ENCODE data around the gene BHLHE23. TPM values are rescaled to one million over a fixed set of nuclear protein-coding genes. Genes with fewer than 3 reads are reported as not detected.

The BHLHE23 gene
- total RNA-seq, 5 donors from 2014 or later (not counting 1 experiment from before 2014, with no cell fraction given), result not detected

DNA sequence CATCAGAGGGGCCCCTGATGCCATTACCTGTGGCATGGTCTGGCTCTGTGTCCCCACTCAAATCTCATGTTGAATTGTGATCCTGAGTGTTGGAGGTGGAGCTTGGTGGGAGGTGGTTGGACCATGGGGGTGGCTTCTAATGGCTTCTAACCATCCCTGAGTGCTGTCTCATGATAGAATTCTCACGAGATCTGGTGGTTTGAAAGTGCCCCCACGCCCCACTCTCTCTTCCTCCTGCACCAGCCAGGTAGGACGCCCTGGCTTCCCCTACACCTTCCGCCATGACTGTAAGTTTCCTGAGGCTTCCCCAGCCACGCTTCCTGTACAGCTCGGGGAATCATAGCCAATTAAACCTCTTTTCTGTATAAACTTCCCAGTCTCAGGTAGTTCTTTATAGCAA, 14.9 kb downstream of the BHLHE23 start:
- Histone ChIP-seq H3K4me1 (ENCODE audit: control insufficient read depth in 1 of 2, extremely low read depth in 1 of 2, insufficient read depth in 2 of 2, low read length in 2 of 2) (peaks cover 0 to 7% of the 10 kb centered on the region in 2 experiments), H3K27ac (ENCODE audit: low read length) (no peak overlapping the region), H3K36me3 (ENCODE audit: control insufficient read depth in 2 of 2, extremely low read depth in 1 of 2, insufficient read depth in 1 of 2, low read length in 1 of 2) (no peaks in the 10 kb centered on the region), H3K4me3 (ENCODE audit: control insufficient read depth in 1 of 2, extremely low read depth in 1 of 2, low read length in 1 of 2) (no peak overlapping the region), H3K9me3 (no peaks in the 10 kb centered on the region), H3K27me3 (replicated peaks in 1 of 2; ENCODE audit: control insufficient read depth in 2 of 2, extremely low read depth in 1 of 2, insufficient read depth in 2 of 2, low read length in 1 of 2) (peaks cover 0 to 66% of the 10 kb centered on the region in 2 experiments)
- Mint-ChIP-seq H3K4me1 (peaks cover 3 to 9% (median 4%) of the 10 kb centered on the region in 3 donors), H3K4me3 (no peak overlapping the region), H3K36me3 (no peaks in the 10 kb centered on the region), H3K27ac (no peak overlapping the region), H3K9me3 (no peaks in the 10 kb centered on the region), H3K27me3 (peaks cover 0 to 26% of the 10 kb centered on the region in 2 donors)
- 69% methylated on average over 5 of the region's 6 CpGs for WGBS (ENCODE audit: insufficient coverage)
- ATAC-seq (replicated peaks in 1 of 4) (no peak), DNase-seq (no peak)
- ChIA-PET CTCF (no interaction called here), POLR2A (no interaction called here)

DNA sequence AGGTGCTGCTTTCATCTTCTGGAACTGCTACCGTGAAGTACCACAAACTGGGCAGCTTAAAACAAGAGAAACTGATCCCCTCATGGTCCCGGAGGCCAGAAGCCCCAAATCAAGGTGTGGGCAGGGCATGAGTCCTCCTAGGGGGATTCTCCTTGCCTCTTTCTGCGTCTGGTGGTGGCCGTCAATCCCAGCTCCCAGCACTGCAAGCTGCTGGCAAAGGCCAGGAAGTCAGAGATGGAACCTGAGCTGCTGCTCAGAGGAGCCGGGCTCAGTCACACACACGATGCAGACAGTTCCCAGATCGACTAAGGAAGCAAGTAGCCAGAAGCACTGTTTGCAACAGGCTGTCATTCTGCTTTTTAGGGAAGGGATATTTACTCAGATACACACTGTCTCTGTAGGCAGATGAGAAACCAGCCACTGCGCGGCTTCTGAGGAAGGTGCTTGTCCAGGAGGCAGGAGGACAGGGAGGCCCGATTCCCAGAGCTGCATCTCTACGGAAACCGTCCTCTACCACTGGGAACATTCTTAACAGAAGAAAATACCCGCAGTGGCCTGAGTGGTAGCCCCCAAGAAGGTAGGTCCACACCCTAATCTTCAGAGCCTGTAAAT, 15.5 kb downstream of the BHLHE23 start:
- Histone ChIP-seq H3K27ac (ENCODE audit: low read length) (no peak overlapping the region), H3K9me3 (no peaks in the 10 kb centered on the region), H3K27me3 (replicated peaks in 1 of 2; ENCODE audit: control insufficient read depth in 2 of 2, extremely low read depth in 1 of 2, insufficient read depth in 2 of 2, low read length in 1 of 2) (peaks cover 0 to 63% of the 10 kb centered on the region in 2 experiments), H3K4me3 (ENCODE audit: control insufficient read depth in 1 of 2, extremely low read depth in 1 of 2, low read length in 1 of 2) (no peak overlapping the region), H3K36me3 (ENCODE audit: control insufficient read depth in 2 of 2, extremely low read depth in 1 of 2, insufficient read depth in 1 of 2, low read length in 1 of 2) (no peaks in the 10 kb centered on the region), H3K4me1 (ENCODE audit: control insufficient read depth in 1 of 2, extremely low read depth in 1 of 2, insufficient read depth in 2 of 2, low read length in 2 of 2) (peaks cover 0 to 7% of the 10 kb centered on the region in 2 experiments)
- Mint-ChIP-seq H3K36me3 (no peaks in the 10 kb centered on the region), H3K27ac (no peak overlapping the region), H3K27me3 (peaks cover 0 to 24% of the 10 kb centered on the region in 2 donors), H3K9me3 (no peaks in the 10 kb centered on the region), H3K4me3 (no peak overlapping the region), H3K4me1 (peaks cover 3 to 9% (median 4%) of the 10 kb centered on the region in 3 donors)
- no peak for ATAC-seq (replicated peaks in 1 of 4)
- CTCF ChIA-PET, result no interaction called here
- POLR2A ChIA-PET, result no interaction called here
- DNase-seq, result no peak
- WGBS (ENCODE audit: insufficient coverage), result 60% methylated on average over 7 of the region's 13 CpGs

DNA sequence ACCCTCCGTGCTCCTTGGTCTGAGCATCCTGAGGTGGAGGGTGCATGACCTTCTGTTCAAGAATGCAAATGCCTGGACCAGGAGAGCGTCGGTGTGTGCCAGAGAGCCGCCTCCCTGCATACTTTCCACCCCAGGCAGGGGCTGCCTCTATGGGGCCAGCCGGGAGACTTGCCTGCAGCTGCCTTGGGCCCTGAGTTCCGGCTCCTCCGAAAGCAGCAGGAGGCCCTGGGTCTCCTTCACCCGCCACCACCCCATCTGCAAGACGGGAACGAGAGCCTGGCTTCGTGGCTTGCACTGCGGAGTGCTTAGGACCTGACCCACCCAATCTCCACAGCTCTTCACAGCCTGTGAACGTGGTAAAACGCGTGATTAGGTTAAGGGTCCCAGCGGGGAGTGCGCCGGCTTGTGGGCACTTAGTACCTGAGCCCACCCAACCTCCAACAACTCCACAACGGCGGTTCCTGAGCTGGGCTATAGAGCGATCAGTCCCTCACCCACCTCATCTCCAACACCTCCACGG, 16.4 kb downstream of the BHLHE23 start:
- H3K27me3 ChIP-seq (replicated peaks in 1 of 2; ENCODE audit: control insufficient read depth in 2 of 2, extremely low read depth in 1 of 2, insufficient read depth in 2 of 2, low read length in 1 of 2), result peaks cover 0 to 63% of the 10 kb centered on the region in 2 experiments
- no peak overlapping the region for H3K27ac ChIP-seq (ENCODE audit: low read length)
- peaks cover 0 to 19% of the 10 kb centered on the region in 2 donors for H3K27me3 Mint-ChIP-seq
- peaks cover 3 to 9% (median 4%) of the 10 kb centered on the region in 3 donors for H3K4me1 Mint-ChIP-seq
- ATAC-seq (replicated peaks in 1 of 4) (no peak), DNase-seq (no peak)
- H3K36me3 ChIP-seq (ENCODE audit: control insufficient read depth in 2 of 2, extremely low read depth in 1 of 2, insufficient read depth in 1 of 2, low read length in 1 of 2), result no peaks in the 10 kb centered on the region
- no peaks in the 10 kb centered on the region for H3K9me3 ChIP-seq
- H3K36me3 Mint-ChIP-seq, result no peaks in the 10 kb centered on the region
- no peaks in the 10 kb centered on the region for H3K9me3 Mint-ChIP-seq
- H3K4me1 ChIP-seq (ENCODE audit: control insufficient read depth in 1 of 2, extremely low read depth in 1 of 2, insufficient read depth in 2 of 2, low read length in 2 of 2), result peaks cover 0 to 7% of the 10 kb centered on the region in 2 experiments
- H3K4me3 Mint-ChIP-seq, result no peak overlapping the region
- ChIA-PET POLR2A (no interaction called here), CTCF (no interaction called here)
- H3K4me3 ChIP-seq (ENCODE audit: control insufficient read depth in 1 of 2, extremely low read depth in 1 of 2, low read length in 1 of 2), result no peak overlapping the region
- WGBS (ENCODE audit: insufficient coverage), result 83% methylated on average over 17 of the region's 22 CpGs
- H3K27ac Mint-ChIP-seq, result no peak overlapping the region

DNA sequence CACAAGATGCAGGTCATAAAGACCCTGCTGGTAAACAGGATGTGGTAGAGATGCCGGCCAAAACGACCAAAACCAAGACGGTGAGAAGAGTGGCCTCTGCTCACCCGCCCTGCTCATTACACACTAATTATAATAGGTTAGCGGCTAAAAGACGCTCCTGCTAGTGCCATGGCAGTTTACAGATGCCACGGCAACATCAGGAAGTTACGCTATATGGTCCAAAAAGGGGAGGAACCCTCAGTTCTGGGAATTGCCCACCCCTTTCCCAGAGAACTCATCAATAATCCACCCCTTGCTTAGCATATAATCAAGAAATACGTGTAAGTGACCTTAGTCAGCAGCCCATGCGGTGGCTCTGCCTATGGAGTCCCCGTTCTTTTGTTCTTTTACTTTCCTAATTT, 17.6 kb downstream of the BHLHE23 start:
- peak in 1 of 35 experiments; percentile 26 for DNase-seq
- H3K27me3 ChIP-seq (replicated peaks in 1 of 2; ENCODE audit: control insufficient read depth in 2 of 2, extremely low read depth in 1 of 2, insufficient read depth in 2 of 2, low read length in 1 of 2), result peaks cover 0 to 62% of the 10 kb centered on the region in 2 experiments
- Mint-ChIP-seq H3K27ac (no peak overlapping the region), H3K4me3 (peak overlapping the region; percentile 61 to 76 (median 72)), H3K9me3 (no peaks in the 10 kb centered on the region), H3K27me3 (peaks cover 0 to 14% of the 10 kb centered on the region in 2 donors), H3K36me3 (no peaks in the 10 kb centered on the region), H3K4me1 (peaks cover 3 to 11% (median 9%) of the 10 kb centered on the region in 3 donors)
- CTCF ChIA-PET, result no interaction called here
- ATAC-seq (replicated peaks in 1 of 4), result peak in 3 of 4 experiments; percentile 37 to 69 (median 45)
- POLR2A ChIA-PET, result no interaction called here
- peak overlapping the region in 1 of 2 donors; percentile 37 for H3K4me3 ChIP-seq (ENCODE audit: control insufficient read depth in 1 of 2, extremely low read depth in 1 of 2, low read length in 1 of 2)
- no peaks in the 10 kb centered on the region for H3K9me3 ChIP-seq
- no peak overlapping the region for H3K27ac ChIP-seq (ENCODE audit: low read length)
- WGBS (ENCODE audit: insufficient coverage), result 39% methylated on average over 6 of the region's 11 CpGs
- H3K36me3 ChIP-seq (ENCODE audit: control insufficient read depth in 2 of 2, extremely low read depth in 1 of 2, insufficient read depth in 1 of 2, low read length in 1 of 2), result no peaks in the 10 kb centered on the region
- H3K4me1 ChIP-seq (ENCODE audit: control insufficient read depth in 1 of 2, extremely low read depth in 1 of 2, insufficient read depth in 2 of 2, low read length in 2 of 2), result peaks cover 0 to 7% of the 10 kb centered on the region in 2 experiments

DNA sequence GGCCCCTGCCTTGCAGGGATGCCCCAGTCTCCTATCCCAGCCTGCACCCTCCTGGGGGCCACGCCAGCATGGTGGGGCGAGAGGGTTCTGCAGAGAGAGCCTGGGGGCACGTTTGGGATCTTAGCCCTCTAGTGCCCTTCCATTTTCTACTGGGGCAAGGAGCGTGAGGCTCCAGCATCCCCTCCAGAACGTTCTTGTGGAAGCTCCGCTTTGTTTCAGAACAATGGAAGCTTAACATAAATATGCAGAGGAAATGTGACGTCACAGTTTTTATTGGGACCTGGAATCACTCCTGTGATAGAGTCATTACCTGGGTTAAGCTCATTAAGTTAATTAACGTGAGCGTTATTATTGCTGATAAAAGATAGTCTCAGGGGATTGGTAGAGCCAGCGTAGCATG, 19.6 kb downstream of the BHLHE23 start:
- H3K9me3 Mint-ChIP-seq, result no peaks in the 10 kb centered on the region
- POLR2A ChIA-PET, result no interaction called here
- CTCF ChIA-PET, result no interaction called here

DNA sequence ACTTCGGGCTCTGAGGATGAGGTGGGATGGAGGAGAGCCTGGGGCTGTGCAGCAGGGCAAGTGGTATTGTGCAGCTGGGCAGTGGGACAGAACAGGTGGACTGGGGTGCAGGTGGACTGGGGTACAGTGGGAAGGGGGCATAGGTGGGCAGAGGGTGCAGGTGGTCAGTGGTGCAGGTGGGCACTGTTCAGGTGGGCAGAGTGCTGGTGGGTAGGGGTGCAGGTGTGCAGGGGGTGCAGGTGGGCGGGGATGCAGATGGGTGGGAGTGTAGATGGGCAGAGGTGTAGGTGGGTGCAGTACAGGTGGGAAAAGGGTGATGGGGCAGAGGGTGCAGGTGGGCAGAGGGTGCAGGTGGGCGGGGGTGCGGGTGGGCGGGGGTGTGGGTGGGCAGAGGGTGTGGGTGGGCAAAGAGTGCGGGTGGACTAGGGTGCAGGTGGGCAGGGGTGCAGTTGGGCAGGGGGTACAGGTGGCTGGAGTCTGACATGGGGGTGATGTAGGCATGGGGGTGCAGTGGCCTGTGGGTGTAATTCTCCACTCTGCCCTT, 20.4 kb downstream of the BHLHE23 start:
- DNase-seq, result no peak
- WGBS (ENCODE audit: insufficient coverage), result 61% methylated on average over 2 of the region's 6 CpGs
- peaks cover 0 to 19% of the 10 kb centered on the region in 2 donors for H3K27me3 Mint-ChIP-seq
- Histone ChIP-seq H3K27ac (ENCODE audit: low read length) (no peak overlapping the region), H3K4me3 (ENCODE audit: control insufficient read depth in 1 of 2, extremely low read depth in 1 of 2, low read length in 1 of 2) (no peak overlapping the region), H3K9me3 (no peaks in the 10 kb centered on the region), H3K27me3 (replicated peaks in 1 of 2; ENCODE audit: control insufficient read depth in 2 of 2, extremely low read depth in 1 of 2, insufficient read depth in 2 of 2, low read length in 1 of 2) (peaks cover 0 to 64% of the 10 kb centered on the region in 2 experiments), H3K4me1 (ENCODE audit: control insufficient read depth in 1 of 2, extremely low read depth in 1 of 2, insufficient read depth in 2 of 2, low read length in 2 of 2) (peaks cover 2 to 22% of the 10 kb centered on the region in 2 experiments), H3K36me3 (ENCODE audit: control insufficient read depth in 2 of 2, extremely low read depth in 1 of 2, insufficient read depth in 1 of 2, low read length in 1 of 2) (no peaks in the 10 kb centered on the region)
- ChIA-PET POLR2A (no interaction called here), CTCF (no interaction called here)
- no peaks in the 10 kb centered on the region for H3K9me3 Mint-ChIP-seq
- no peak overlapping the region for H3K4me3 Mint-ChIP-seq
- no peak overlapping the region for H3K27ac Mint-ChIP-seq
- no peak for ATAC-seq (replicated peaks in 1 of 4)
- peaks cover 15 to 26% (median 26%) of the 10 kb centered on the region in 3 donors for H3K4me1 Mint-ChIP-seq
- H3K36me3 Mint-ChIP-seq, result no peaks in the 10 kb centered on the region

More for the DNA sequence above, 19.6 kb downstream of the BHLHE23 start:
- Histone ChIP-seq H3K27me3 (replicated peaks in 1 of 2; ENCODE audit: control insufficient read depth in 2 of 2, extremely low read depth in 1 of 2, insufficient read depth in 2 of 2, low read length in 1 of 2) (peaks cover 0 to 63% of the 10 kb centered on the region in 2 experiments), H3K9me3 (no peaks in the 10 kb centered on the region), H3K4me3 (ENCODE audit: control insufficient read depth in 1 of 2, extremely low read depth in 1 of 2, low read length in 1 of 2) (no peak overlapping the region), H3K27ac (ENCODE audit: low read length) (no peak overlapping the region), H3K4me1 (ENCODE audit: control insufficient read depth in 1 of 2, extremely low read depth in 1 of 2, insufficient read depth in 2 of 2, low read length in 2 of 2) (peaks cover under 1 to 14% of the 10 kb centered on the region in 2 experiments), H3K36me3 (ENCODE audit: control insufficient read depth in 2 of 2, extremely low read depth in 1 of 2, insufficient read depth in 1 of 2, low read length in 1 of 2) (no peaks in the 10 kb centered on the region)
- ATAC-seq (replicated peaks in 1 of 4) (no peak), DNase-seq (no peak)
- no peaks in the 10 kb centered on the region for H3K36me3 Mint-ChIP-seq
- H3K4me1 Mint-ChIP-seq, result peaks cover 8 to 20% (median 18%) of the 10 kb centered on the region in 3 donors
- WGBS (ENCODE audit: insufficient coverage), result 90% methylated on average over 6 of the region's 10 CpGs
- H3K4me3 Mint-ChIP-seq, result no peak overlapping the region
- H3K27me3 Mint-ChIP-seq, result peaks cover 0 to 13% of the 10 kb centered on the region in 2 donors
- H3K27ac Mint-ChIP-seq, result no peak overlapping the region
